GM18505 (cell line): ENCODE data around the gene SLC26A2.
"Not testable (repeated sequence)": the region's sequence is repeated elsewhere in the genome, so short reads cannot be mapped to it uniquely, and the experiment has no call there.

ENCODE experiments used
- ATAC-seq: cut with Tn5 transposase; IDR thresholded peaks from one replicate; pipeline ENCODE4 v1.9.1; 2021; ENCODE audit not compliant: unreplicated experiment
- POLR2A ChIP-seq: IDR thresholded peaks from 4 replicates; pipeline ENCODE4 v1.6.1; 2011; ENCODE audit warnings: borderline replicate concordance; ENCODE audit not compliant: insufficient read depth, insufficient read length; ENCODE audit errors: extremely low read depth

SLC26A2 gene

GRCh38 chr5:150013931-150014330 is 53.4 kb downstream of the SLC26A2 start:
- no peak for TF ChIP-seq POLR2A
- ATAC-seq, result no peak

GRCh38 chr5:150014456-150014855 is 53.9 kb downstream of the SLC26A2 start:
- ATAC-seq, result no peak
- no peak for TF ChIP-seq POLR2A

DNA sequence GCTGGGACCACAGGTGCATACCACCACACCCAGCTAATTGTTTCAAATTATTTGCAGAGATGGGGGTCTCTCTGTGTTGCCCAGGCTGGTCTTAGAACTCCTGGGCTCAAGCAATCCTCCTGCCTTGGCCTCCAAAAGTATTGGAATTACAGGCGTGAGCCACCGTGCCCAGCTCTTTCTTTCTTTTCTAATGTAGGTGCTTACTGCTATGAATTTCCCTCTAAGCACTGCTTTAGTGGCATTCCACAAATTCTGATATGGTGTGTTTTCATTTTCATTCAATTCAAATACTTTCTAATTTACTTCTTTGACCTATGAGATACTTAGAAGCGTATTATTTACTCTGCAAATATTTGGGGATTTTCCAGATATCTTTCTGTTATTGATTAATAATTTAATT is 54.9 kb downstream of the SLC26A2 start:
- TF ChIP-seq POLR2A, result no peak
- no peak for ATAC-seq

DNA sequence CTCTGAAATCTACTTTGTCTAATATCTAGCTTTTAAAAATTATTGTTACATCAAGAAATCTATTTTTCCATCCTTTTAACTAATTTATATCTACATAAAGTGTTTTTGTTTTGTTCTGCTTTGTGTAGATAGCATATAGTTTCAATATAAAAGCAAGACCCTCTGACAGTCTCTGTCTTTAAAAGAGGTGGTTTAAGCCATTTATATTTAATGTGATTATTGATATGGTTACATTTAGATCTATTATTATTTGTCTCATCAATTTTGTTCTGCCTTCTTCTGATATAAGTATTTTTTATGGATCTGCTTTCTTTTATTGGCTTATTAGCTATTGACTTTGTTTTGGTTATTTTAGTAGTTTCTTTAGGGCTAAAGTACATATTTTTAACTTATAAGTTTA is 56.0 kb downstream of the SLC26A2 start:
- no peak for ATAC-seq
- no peak for TF ChIP-seq POLR2A

DNA sequence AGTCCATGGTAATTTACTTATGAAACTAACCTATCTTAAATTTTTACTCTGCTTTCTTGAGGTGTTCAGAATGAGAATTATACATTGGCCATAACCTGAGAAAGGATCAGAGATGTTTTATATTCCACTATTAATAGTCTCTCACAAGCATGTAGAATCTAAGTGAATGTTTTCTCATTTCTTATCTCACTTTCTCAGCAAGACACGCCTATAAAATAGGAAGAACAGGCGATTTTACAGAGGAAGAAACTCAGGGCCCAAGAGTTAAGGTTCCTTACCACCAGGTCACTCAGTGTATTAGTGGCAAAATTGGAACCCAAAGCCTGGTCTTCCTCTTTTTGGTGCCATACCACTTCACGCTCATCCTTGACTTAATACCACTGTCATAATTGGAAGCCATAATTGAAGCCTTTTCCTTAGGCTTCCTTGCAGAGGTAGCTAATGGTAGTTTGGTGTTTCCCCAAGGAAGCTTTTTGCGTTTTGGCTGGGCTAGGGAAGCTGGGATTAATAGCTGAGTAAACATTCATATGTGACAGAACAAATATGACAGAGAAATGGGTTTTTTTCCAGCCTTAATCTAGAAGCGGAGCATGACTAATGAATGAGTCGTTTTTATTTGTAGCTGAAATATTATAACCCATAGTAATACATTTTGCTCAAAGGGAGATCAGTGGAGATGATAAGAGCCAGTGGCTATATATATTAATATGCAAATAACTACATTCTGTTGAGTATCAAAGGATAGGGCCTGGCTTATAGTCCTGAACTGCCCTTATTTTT is 56.9 kb downstream of the SLC26A2 start:
- no peak for ATAC-seq
- no peak for TF ChIP-seq POLR2A

GRCh38 chr5:150020249-150020648 is 59.7 kb downstream of the SLC26A2 start:
- no peak for ATAC-seq
- TF ChIP-seq POLR2A, result no peak

DNA sequence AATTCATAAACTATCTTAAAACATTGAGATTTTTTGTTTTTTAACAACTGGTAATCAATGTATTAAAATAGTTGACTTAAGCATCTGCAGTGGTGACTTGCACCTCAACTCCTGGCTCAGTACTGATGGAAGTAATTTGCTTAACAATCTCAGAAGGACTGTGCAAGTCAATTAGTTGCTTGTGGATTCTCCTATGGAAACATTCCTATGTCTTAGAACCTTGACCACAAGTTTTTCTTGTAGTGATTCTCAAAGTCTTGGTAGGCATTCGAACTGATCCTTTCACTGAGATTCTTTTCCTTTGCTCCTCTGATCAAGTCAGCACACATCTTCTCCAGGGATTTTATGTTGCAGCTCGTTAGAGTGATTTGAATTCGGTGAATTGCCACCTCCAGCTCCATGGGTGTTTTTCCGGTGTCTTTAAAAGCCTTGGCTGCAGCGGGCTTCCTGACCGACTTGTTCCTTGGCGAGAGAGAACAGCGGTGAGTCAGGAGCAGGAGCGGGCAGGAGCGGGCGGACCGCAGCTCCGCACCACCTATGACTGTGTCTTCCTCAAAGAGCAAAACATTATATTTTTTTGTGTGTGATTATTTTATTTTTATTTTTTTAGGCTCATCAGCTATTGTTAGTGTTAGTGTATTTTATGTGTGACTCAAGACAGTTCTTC is 61.1 kb downstream of the SLC26A2 start:
- no peak for ATAC-seq
- TF ChIP-seq POLR2A, result no peak

GRCh38 chr5:150022158-150022531 is 61.6 kb downstream of the SLC26A2 start:
- TF ChIP-seq POLR2A, result no peak
- no peak for ATAC-seq

DNA sequence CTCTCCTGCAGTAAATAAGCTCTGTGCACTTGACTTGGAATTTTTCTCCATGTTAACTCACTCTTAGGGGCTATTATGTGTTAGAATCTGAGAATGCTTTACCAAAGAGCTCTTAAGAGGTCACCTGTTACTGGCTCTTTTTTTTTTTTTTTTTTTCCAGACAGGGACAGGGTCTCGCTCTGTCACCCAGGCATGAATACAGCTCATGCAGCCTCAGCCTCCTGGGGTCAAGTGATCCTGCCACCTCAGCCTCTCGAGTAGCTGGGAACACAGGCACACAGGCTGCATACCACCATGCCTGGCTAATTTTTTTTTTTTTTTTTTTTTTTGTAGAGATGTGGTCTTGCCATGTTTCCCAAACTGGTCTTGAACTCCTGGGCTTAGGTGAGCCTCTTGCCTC is 62.1 kb downstream of the SLC26A2 start:
- no peak for ATAC-seq
- TF ChIP-seq POLR2A, result no peak

- no peak for TF ChIP-seq POLR2A
- ATAC-seq, result no peak
Observed at GRCh38 chr5:150023136-150023535, 62.6 kb downstream of the SLC26A2 start.

GRCh38 chr5:150024346-150024984 is 63.9 kb downstream of the SLC26A2 start:
- ATAC-seq, result no peak
- no peak for TF ChIP-seq POLR2A

DNA sequence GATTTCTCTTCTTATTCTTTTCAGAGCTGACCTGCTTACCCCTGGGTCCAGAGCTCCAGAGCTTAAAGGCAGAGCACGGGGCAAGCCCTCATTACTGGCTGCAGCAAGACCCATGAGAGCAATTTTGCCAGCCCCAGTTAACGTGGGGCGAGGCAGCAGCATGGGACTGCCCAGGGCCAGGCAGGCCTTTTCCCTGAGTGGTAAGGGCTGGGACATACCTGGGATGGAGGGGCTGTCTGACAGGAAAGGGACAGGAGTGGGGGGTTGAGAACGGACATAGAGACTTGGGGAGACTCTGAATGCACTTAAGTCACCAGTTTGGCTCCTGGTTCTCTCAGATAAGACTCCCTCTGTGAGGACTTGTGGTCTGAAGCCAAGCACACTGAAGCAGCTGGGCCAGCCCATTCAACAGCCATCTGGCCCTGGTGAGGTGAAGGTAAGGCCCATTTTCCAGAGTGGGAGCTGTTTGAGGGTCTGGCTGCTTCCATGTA is 66.2 kb downstream of the SLC26A2 start:
- ATAC-seq, result no peak
- no peak for TF ChIP-seq POLR2A

DNA sequence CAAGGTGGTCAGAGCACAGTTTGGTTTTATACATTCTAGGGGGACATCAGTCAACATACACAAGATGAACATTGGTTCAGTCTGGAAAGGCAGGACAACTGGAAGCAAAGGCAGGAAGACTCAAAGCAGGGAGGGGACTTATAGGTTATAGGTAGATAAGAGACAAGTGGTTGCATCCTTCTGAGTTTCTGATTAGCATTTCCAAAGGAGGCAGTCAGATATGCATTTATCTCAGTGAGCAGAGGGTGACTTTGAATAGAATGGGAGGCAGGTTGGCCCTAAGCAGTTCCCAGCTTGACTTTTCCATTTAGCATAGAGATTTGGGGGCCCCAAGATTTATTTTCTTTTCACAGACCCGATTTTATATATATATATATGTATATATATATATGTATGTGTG is 67.5 kb downstream of the SLC26A2 start:
- ATAC-seq, result not testable (repeated sequence)

DNA sequence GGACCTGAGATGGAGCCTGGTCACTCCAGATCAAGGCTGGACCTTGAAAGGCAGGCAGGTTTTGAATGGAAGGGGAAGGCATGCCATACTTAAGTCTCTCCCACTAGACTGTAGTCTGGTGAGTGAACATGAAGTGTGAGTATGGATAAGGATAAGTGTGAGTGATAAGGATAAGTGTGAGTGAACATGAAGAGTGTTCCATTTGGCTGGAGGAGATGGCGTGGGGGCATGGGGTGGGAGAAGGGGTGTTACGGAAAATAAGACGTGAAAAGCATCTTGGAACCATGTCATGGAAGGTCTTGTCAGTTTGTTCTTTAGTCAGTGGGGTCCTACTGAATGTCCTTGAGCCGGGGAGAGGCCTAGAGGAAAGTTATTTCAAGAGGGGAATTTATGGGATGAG is 72.8 kb downstream of the SLC26A2 start:
- no peak for ATAC-seq
- TF ChIP-seq POLR2A, result no peak
